Left lung (tissue), 10 donors: ENCODE results near the gene MUSTN1. TPM values are rescaled to one million over a fixed set of nuclear protein-coding genes. Genes with fewer than 3 reads are reported as not detected.

Experiments
- ATAC-seq: fragments of 200-7000 bp; cut with Tn5 transposase; one replicate; pipeline ENCODE4 v1.9.1; 2020; ENCODE audit warnings: moderate library complexity
- DNase-seq, 4 donors: peaks; one replicate each; pipeline ENCODE4 v3.0.0-alpha.2; 2013 to 2020
- H3K27ac ChIP-seq, 2 donors: fragments of 200-600 bp; sonication (generic) in 1 of 2; one replicate each; pipeline versions ENCODE4 v1.5.0 to v1.8.0; 2020 to 2021
- H3K27me3 ChIP-seq, 2 donors: fragments of 200-600 bp; sonication (generic) in 1 of 2; one replicate each; pipeline versions ENCODE4 v1.5.0 to v1.8.0; 2020 to 2021
- H3K36me3 ChIP-seq, 2 donors: fragments of 200-600 bp; sonication (generic) in 1 of 2; one replicate each; pipeline versions ENCODE4 v1.5.0 to v1.8.0; 2020 to 2021
- H3K4me1 ChIP-seq, 2 donors: fragments of 200-600 bp; one replicate each; pipeline ENCODE4 v1.8.0; 2021
- H3K4me3 ChIP-seq, 2 donors: fragments of 200-600 bp; sonication (generic) in 1 of 2; one replicate each; pipeline versions ENCODE4 v1.5.0 to v1.8.0; 2020 to 2021; ENCODE audit warnings: mild to moderate bottlenecking in 1 of 2
- H3K9me3 ChIP-seq, 2 donors: fragments of 200-600 bp; sonication (generic) in 1 of 2; one replicate each; pipeline versions ENCODE4 v1.5.0 to v1.8.0; 2020 to 2021
- CTCF ChIP-seq, 2 donors: fragments of 200-600 bp; sonication (generic) in 1 of 2; IDR thresholded peaks; one replicate each; pipeline versions ENCODE4 v1.5.0 to v1.8.0; 2021; ENCODE audit warnings: antibody characterized with exemption in 2 of 2
- intact Hi-C, 2 donors: fragments of 100-400 bp; cut with DNase I; formaldehyde crosslinking; loops; one replicate each; pipeline versions ENCODE4 v1.11.2 to v1.14.2; 2022
- polyA plus RNA-seq, 6 donors: library from polyadenylated mRNA; unstranded; fragments of 120-200 nt; gene quantifications; one replicate each; pipeline ENCODE4 v1.2.1, GENCODE V29; 2013; ENCODE audit not compliant: insufficient read length in 6 of 6
- total RNA-seq, 2 donors: library from RNA; stranded (reverse); fragmentation: NEBNext Ultra II Directional; extraction: Animal tissue kit (Norgen Biotek cat#: 25700); gene quantifications; one replicate each; pipeline ENCODE4 v1.2.1, GENCODE V29; 2021
- donor health status: DM: no; HTN: yes; CAD: no.
- donor health status: DM: no; HTN: no; CAD: no.

MUSTN1 gene
- total and polyA plus RNA-seq, 8 donors: 0.34 to 7.5 (median 1.1) TPM; not detected in 1

GRCh38 chr3:52843108-52843865 lies 8.5 kb upstream of the MUSTN1 start:
- Histone ChIP-seq H3K27me3 (no peaks in the 10 kb centered on the region), H3K36me3 (peaks cover 0 to 47% of the 10 kb centered on the region in 2 donors), H3K27ac (peak overlapping the region in 1 of 2 donors; percentile 61), H3K9me3 (no peaks in the 10 kb centered on the region), H3K4me3 (no peak overlapping the region), H3K4me1 (peaks cover 10 to 37% of the 10 kb centered on the region in 2 donors)
- intact Hi-C loops: loop anchor here in 1 of 2 donors (10.0 kb wide), 1 partner anchor 232 kb away; no protein-coding TSS in a partner anchor
- ATAC-seq (peak; percentile 15), DNase-seq (no peak)
- TF ChIP-seq CTCF (IDR thresholded peaks at IDR 0.05): no peak

GRCh38 chr3:52842424-52842823 lies 7.6 kb upstream of the MUSTN1 start:
- Histone ChIP-seq H3K27ac (peak overlapping the region in 1 of 2 donors; percentile 61), H3K27me3 (no peaks in the 10 kb centered on the region), H3K9me3 (no peaks in the 10 kb centered on the region), H3K36me3 (peaks cover 0 to 46% of the 10 kb centered on the region in 2 donors), H3K4me3 (no peak overlapping the region), H3K4me1 (peaks cover 10 to 37% of the 10 kb centered on the region in 2 donors)
- peak; percentile 12 for ATAC-seq
- DNase-seq: no peak
- TF ChIP-seq CTCF (IDR thresholded peaks at IDR 0.05): no peak
- intact Hi-C loops: loop anchor here in 1 of 2 donors (10.0 kb wide), 1 partner anchor 232 kb away; no protein-coding TSS in a partner anchor

GRCh38 chr3:52841981-52842340 lies 7.1 kb upstream of the MUSTN1 start:
- intact Hi-C loops: loop anchor here in 1 of 2 donors (10.0 kb wide), 1 partner anchor 233 kb away; no protein-coding TSS in a partner anchor
- Histone ChIP-seq H3K27ac (no peak overlapping the region), H3K36me3 (peaks cover 0 to 51% of the 10 kb centered on the region in 2 donors), H3K27me3 (no peaks in the 10 kb centered on the region), H3K4me3 (no peak overlapping the region), H3K4me1 (peaks cover 10 to 37% of the 10 kb centered on the region in 2 donors), H3K9me3 (no peaks in the 10 kb centered on the region)
- DNase-seq (no peak), ATAC-seq (no peak)
- no peak for TF ChIP-seq CTCF (IDR thresholded peaks at IDR 0.05)

GRCh38 chr3:52841211-52841980 lies 6.6 kb upstream of the MUSTN1 start:
- Histone ChIP-seq H3K4me3 (no peak overlapping the region), H3K4me1 (peaks cover 10 to 37% of the 10 kb centered on the region in 2 donors), H3K27ac (no peak overlapping the region), H3K36me3 (peaks cover 0 to 56% of the 10 kb centered on the region in 2 donors), H3K9me3 (no peaks in the 10 kb centered on the region), H3K27me3 (no peaks in the 10 kb centered on the region)
- DNase-seq (no peak), ATAC-seq (no peak)
- intact Hi-C loops: loop anchor here in 1 of 2 donors (10.0 kb wide), 1 partner anchor 233 kb away; no protein-coding TSS in a partner anchor
- TF ChIP-seq CTCF (IDR thresholded peaks at IDR 0.05): no peak
